ENCODE data around the gene EIPR1. TPM values are rescaled to one million over a fixed set of nuclear protein-coding genes. Genes with fewer than 3 reads are reported as not detected.

Gene EIPR1
- total and polyA plus RNA-seq, 2 of the 4 experiments (the other 2 are of a cell fraction) = 46.5 to 67.4 TPM

GRCh38 chr2:3142210-3142609, 235.4 kb downstream of the EIPR1 start:
- Histone ChIP-seq H4K8ac (ENCODE audit: low read depth in 2 of 2, low read length in 2 of 2) (no peak overlapping the region), H3K23ac (ENCODE audit: low read depth, low read length) (no peak overlapping the region), H3K79me1 (ENCODE audit: low read depth in 1 of 2, low read length in 2 of 2) (no peaks in the 10 kb centered on the region), H3K4me2 (ENCODE audit: low read depth, low read length) (no peak overlapping the region), H3K4me3 (ENCODE audit: insufficient read depth, low read depth, low read length) (no peak overlapping the region), H2AK9ac (replicated peaks; ENCODE audit: low read depth, low read length, poor library complexity) (no peak overlapping the region), H3K4ac (ENCODE audit: low read depth, low read length) (no peak overlapping the region), H3K4me1 (ENCODE audit: control insufficient read depth, insufficient read depth, low read length) (no peaks in the 10 kb centered on the region), H4K20me1 (ENCODE audit: insufficient read depth, low read length) (no peaks in the 10 kb centered on the region), H4K91ac (ENCODE audit: insufficient read depth, low read depth, low read length) (no peak overlapping the region), H2BK15ac (ENCODE audit: low read depth, low read length) (no peak overlapping the region), H3K36me3 (ENCODE audit: control insufficient read depth, insufficient read depth, low read length) (no peaks in the 10 kb centered on the region), H2BK20ac (ENCODE audit: low read depth, low read length) (no peak overlapping the region), H2AK5ac (ENCODE audit: low read depth, low read length) (no peak overlapping the region), H4K5ac (ENCODE audit: low read depth, low read length) (no peak overlapping the region), H3K56ac (ENCODE audit: extremely low read depth, insufficient read depth, low read length) (no peak overlapping the region), H2BK120ac (ENCODE audit: low read depth, low read length) (no peak overlapping the region), H3K18ac (ENCODE audit: low read depth, low read length) (no peak overlapping the region), H3K14ac (replicated peaks; ENCODE audit: low read depth, low read length) (no peak overlapping the region), H3K27ac (ENCODE audit: insufficient read depth, low read length) (no peak overlapping the region), H3K9ac (ENCODE audit: low read depth, low read length) (no peak overlapping the region), H3K9me1 (ENCODE audit: insufficient read depth, low read length) (no peaks in the 10 kb centered on the region), H3K9me3 (ENCODE audit: control insufficient read depth, insufficient read depth, low read length) (no peaks in the 10 kb centered on the region; the same call in 1 of the 2 replicates), H3K27me3 (ENCODE audit: control insufficient read depth, insufficient read depth, low read length) (no peaks in the 10 kb centered on the region), H2BK5ac (ENCODE audit: low read depth, low read length, poor library complexity, severe bottlenecking) (no peak overlapping the region), H2AFZ (replicated peaks; ENCODE audit: low read length, poor library complexity) (no peak overlapping the region)
- intact Hi-C loops (cut with micrococcal nuclease) = no loop called here
- CTCF ChIA-PET = no interaction called here
- in situ Hi-C loops (cut with MboI; ENCODE audit: low sequenced_read_pairs) = no loop called here
- TF ChIP-seq CHD1 (IDR thresholded peaks at IDR 0.05; ENCODE audit: low read depth, low read length) = no peak
- no peak for TF ChIP-seq RCOR1 (IDR thresholded peaks at IDR 0.05; ENCODE audit: insufficient replicate concordance, low read length)
- no peak for TF ChIP-seq MXI1 (IDR thresholded peaks at IDR 0.05; ENCODE audit: borderline replicate concordance, low read depth, low read length)
- no peak for TF ChIP-seq POLR2A (IDR thresholded peaks at IDR 0.05; ENCODE audit: low read depth, low read length)
- TF ChIP-seq FOS (IDR thresholded peaks at IDR 0.05; ENCODE audit: low read depth, low read length) = no peak
- TF ChIP-seq CTCF (conservative IDR thresholded peaks at IDR 0.05; ENCODE audit: low read depth, low read length) = no peak
- TF ChIP-seq BHLHE40 (IDR thresholded peaks at IDR 0.05; ENCODE audit: low read depth, low read length) = no peak
- no peak for TF ChIP-seq MAFK (IDR thresholded peaks at IDR 0.05; ENCODE audit: low read depth, low read length)
- TF ChIP-seq SMC3 (IDR thresholded peaks at IDR 0.05; ENCODE audit: low read depth, low read length) = no peak
- TF ChIP-seq ELK1 (IDR thresholded peaks at IDR 0.05; ENCODE audit: borderline replicate concordance, low read depth, low read length) = no peak
- no peak for TF ChIP-seq USF2 (IDR thresholded peaks at IDR 0.05; ENCODE audit: low read depth, low read length)
- TF ChIP-seq MAZ (IDR thresholded peaks at IDR 0.05; ENCODE audit: borderline replicate concordance, low read depth, low read length) = no peak
- TF ChIP-seq NFE2L2 (IDR thresholded peaks at IDR 0.05; ENCODE audit: low read depth, low read length) = no peak
- no peak for TF ChIP-seq RAD21 (IDR thresholded peaks at IDR 0.05; ENCODE audit: low read length)
- TF ChIP-seq RFX5 (IDR thresholded peaks at IDR 0.05; ENCODE audit: low read depth, low read length) = no peak
- no peak for TF ChIP-seq CEBPB (IDR thresholded peaks at IDR 0.05; ENCODE audit: low read depth, low read length)
- 72% methylated on average over 4 of the region's 8 CpGs; no CpG with 5 or more reads in 1 of the 2 experiments for WGBS, 2 experiments (ENCODE audit: extremely low coverage in 2 of 2, insufficient read length in 1 of 2)
- dilution Hi-C loops (cut with HindIII; ENCODE audit: low sequenced_read_pairs, unreplicated experiment) = no loop called here
- no peak for ATAC-seq (ENCODE audit: low read depth)
- POLR2A ChIA-PET (ENCODE audit: unreplicated experiment) = no interaction called here
- no TSS peak for BruUV-seq (replicated peaks)
- no peak for DNase-seq

Measured in IMR-90 (cell line).